ENCODE results near the gene MOGAT1.
"Not testable (repeated sequence)": the region's sequence is repeated elsewhere in the genome, so short reads cannot be mapped to it uniquely, and the experiment has no call there.

MOGAT1 gene

DNA sequence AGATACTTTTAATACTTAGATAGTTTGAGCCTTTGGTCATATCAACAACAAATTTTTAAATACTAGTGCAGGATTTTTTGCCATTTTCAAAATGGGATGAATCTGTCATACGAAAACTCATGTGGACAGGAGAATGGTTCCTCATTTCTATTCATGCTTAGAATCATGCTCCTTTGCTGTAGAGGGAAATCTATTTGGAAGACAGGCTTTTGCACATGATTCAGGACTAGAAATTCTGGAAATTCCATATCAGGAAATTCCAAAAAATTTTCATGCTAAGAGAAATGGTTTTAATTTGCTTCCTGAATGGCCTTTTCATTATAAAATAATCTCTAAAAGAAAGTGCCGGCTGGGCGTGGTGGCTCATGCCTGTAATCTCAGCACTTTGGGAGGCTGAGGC, 39.3 kb downstream of the MOGAT1 start:
- DNase-seq (ENCODE audit: low spot score): no peak

DNA sequence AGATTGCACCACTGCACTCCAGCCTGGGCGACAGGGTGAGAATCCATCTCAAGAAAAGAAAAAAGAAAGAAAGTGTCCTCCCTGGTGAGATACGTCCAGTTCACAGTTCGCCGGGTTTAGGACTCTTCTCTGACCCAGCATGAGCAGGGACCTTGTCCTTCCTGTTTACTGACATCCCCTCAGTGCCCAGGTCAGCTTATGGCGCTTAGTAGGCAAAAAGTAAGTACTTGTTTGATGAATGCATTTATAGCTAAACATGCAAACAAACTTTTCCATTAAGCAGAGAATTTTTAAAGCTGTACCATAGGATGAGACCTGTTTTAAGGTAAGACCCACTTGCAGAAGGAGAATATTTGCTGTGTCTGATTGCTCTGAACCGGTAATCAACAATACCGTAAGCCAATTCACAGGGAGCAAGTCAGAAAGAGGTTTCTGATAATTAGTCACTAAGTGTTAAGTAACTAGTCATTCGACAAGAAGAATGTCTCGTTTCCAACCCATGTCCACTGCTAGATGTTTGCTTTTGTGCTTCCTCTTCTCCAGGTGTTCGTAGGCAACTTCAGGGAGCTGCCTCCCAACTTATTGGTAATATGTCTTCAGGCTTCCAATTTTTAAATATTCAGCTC, 40.0 kb downstream of the MOGAT1 start:
- DNase-seq (ENCODE audit: low spot score): no peak

GRCh38 chr2:222713002-222713401, 41.5 kb downstream of the MOGAT1 start:
- no peak for DNase-seq (ENCODE audit: low spot score)

DNA sequence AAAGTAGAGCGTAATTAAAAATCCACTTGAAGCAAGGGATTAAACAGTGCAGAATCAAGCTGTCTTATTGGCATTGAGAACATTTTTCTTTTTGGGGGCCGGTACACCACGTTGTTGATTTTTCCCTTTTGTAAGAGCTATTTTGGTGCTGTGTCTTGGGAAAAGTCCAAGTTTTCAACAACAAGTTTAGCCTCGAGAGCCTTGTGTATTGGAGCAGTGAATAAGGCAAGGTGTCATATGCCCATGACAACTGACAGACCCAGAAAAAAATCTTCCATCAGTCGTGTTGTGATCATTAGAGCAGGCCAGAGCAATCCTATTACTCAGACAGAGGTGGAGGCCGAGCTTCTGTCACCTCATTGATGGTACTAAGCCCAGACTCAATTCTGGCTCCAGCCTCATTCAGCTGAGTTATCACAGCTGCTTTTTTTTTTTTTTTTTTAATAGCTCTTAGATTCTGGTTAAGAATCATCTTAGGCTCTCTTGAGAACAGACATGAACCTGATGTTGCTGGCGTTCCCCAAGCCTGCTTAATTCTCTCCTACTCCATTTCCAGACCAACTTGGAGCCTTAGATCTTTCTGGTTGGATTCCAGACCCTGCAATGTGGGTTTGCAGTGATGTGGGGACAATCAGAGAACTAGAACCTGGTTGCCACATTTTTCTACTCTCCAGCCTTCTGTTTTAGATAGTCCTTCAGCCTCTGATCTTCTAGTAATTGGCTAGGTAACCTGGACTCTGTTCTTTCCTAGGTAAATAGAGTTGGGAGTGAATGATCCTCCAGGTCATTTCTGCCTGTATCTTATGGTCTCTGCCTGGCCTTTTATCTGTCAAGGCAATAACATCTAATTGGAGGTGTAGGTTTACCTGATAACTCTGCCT, 43.1 kb downstream of the MOGAT1 start:
- DNase-seq (ENCODE audit: low spot score): no peak

- DNase-seq (ENCODE audit: low spot score): no peak
These were observed 44.3 kb downstream of the MOGAT1 start for GRCh38 chr2:222715742-222716141.

GRCh38 chr2:222719787-222720186, 48.3 kb downstream of the MOGAT1 start:
- not testable (repeated sequence) for DNase-seq (ENCODE audit: low spot score)

- not testable (repeated sequence) for DNase-seq (ENCODE audit: low spot score)
These were observed 50.1 kb downstream of the MOGAT1 start for GRCh38 chr2:222721597-222721996.

DNA sequence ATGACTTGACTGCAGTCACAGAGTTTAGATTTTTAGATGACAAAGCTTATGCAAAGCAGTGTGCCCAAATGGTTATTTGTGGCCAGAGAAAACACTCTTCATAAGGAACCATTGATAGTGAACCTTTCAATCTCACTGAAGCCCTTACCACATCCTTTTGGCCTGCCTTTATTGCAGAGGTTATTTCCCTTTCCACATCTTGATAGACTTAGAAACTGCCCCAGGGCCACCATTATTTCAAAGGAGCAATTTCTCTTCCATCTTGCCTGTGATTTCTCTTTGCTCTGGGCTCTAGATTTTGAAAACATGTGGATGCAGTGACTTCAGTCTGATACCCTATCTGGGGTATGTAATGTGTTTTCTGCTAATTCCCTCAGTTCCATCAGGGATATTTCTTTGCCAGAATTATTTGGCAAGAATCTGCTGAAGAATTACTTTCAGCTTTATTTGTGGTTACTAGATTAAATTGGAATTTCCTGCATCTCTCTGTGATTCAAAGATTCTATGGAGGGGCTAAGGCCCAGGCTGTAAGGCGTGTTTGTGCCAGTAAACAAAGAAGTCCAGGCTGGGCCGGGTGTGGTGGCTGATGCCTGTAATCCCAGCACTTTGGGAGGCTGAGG, 51.0 kb downstream of the MOGAT1 start:
- no peak for DNase-seq (ENCODE audit: low spot score)

GRCh38 chr2:222724208-222724607, 52.8 kb downstream of the MOGAT1 start:
- no peak for DNase-seq (ENCODE audit: low spot score)

DNA sequence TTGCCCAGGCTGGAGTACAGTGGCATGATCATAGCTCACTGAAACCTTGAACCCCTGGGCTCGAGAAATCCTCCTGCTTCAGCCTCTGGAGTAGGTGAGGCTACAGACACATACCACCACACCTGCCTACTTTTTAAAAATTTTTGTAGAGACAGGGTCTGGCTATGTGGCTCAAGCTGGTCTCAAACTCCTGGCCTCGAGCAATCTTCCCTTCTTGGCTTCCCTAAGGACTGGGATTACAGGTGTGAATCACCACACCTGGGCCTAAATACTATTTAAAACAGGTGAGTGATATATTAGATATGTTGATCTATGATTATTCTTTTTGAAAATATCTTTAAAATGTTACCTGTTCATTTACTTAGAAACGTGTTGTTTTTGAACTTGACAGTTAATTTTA, 57.2 kb downstream of the MOGAT1 start:
- DNase-seq (ENCODE audit: low spot score): no peak

GRCh38 chr2:222730366-222730999, 59.0 kb downstream of the MOGAT1 start:
- DNase-seq (ENCODE audit: low spot score): no peak

DNA sequence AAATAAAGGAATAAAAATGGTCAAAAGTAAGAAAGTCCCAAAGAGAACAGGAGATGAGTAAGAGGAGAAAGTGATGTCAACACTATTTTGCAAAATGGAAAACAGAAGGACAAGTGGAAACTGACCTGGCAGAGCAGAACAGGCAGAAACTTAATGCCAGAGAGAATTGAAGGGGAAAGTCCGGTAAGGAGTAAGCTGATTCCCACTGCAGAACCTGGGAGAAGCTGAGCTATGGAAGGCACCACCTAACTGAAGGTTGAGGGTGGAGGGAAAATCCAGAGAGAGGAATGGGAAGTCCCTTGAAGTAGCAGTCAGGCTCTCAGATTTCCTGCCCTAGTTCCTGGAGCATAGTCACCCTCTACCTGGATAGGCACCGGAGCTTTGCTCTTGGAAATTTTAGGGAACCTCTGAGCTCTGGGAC, 59.8 kb downstream of the MOGAT1 start:
- no peak for DNase-seq (ENCODE audit: low spot score)

- no peak for DNase-seq (ENCODE audit: low spot score)
These were observed 61.2 kb downstream of the MOGAT1 start for GRCh38 chr2:222732489-222733178.

DNA sequence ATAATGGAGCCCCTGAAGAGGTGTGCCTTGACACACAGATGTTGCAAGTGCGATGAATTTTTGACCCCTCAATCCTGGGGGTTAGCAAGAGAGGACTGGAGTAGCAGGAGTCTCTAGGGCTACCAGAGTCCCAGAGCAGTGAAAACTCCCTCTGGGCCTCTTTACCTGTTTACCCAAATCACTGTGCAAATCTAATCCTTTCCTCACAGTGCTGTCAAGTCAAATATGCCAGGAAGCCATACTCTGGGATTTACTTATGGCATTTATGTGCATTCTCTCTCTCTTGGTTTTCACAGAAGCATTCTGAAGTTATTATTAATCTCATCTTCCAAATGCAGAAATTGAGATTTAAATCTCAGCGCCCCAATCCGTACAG, 62.0 kb downstream of the MOGAT1 start:
- DNase-seq (ENCODE audit: low spot score): no peak

- no peak for DNase-seq (ENCODE audit: low spot score)
These were observed 62.6 kb downstream of the MOGAT1 start for GRCh38 chr2:222733846-222734702.

- no peak for DNase-seq (ENCODE audit: low spot score)
These were observed 63.2 kb downstream of the MOGAT1 start for GRCh38 chr2:222734703-222735014.

GRCh38 chr2:222736301-222736700, 64.8 kb downstream of the MOGAT1 start:
- no peak for DNase-seq (ENCODE audit: low spot score)

DNA sequence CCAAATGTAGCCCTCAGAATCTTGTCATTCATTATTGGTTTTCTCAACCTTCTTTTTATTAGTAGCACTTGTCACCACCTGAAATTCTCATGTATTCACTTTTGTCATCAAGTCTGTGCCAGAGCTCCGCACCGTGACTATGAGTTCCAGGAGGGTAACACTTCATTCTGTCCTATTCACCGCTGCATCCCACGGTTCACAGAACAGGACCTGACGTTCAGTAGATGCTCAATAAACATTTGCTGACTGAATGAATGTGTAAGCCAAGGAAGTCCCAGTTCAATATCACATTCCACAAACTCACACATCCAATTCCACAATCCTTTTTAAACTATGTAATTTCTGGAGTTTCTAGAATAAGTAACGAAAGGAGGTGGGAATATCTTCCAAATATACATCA, 65.5 kb downstream of the MOGAT1 start:
- DNase-seq (ENCODE audit: low spot score): no peak

DNA sequence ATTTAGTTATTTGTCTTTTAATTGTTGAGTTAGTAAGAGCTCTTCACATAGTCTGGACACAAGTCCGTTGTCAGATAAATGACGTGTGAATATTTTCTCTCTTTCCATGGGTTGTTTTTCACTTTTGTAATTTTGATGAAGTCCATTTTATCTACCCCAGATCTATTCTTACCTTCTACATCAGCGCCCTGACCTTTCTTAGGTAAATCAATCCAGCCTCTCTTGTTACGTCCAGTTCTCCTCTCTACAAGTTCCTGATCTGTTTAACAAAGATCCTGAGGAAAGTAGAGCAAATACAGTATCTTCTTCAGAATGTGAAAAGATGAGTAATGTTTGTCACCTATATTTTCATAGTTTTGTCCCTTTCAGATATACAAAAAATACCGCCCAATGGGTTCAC, 66.9 kb downstream of the MOGAT1 start:
- DNase-seq (ENCODE audit: low spot score): no peak

DNA sequence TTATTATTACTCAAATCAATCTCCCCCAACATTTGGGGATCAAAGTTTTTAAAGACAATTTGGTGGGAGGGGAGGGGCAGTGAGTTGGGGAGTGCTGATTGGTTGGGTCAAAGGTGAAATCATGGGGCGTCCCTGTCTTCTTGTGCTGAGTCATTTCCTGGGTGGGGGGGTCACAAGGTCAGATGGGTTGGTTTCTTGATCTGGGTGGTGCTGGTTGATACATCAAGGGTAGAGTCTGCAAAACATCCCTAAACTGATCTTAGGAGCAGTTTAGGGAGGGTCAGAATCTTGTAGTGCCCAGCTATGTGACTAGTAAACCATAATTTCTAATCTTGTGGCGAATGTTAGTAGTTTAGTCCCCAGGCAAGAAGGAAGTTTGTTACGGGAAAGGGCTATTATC, 67.4 kb downstream of the MOGAT1 start:
- no peak for DNase-seq (ENCODE audit: low spot score)

DNA sequence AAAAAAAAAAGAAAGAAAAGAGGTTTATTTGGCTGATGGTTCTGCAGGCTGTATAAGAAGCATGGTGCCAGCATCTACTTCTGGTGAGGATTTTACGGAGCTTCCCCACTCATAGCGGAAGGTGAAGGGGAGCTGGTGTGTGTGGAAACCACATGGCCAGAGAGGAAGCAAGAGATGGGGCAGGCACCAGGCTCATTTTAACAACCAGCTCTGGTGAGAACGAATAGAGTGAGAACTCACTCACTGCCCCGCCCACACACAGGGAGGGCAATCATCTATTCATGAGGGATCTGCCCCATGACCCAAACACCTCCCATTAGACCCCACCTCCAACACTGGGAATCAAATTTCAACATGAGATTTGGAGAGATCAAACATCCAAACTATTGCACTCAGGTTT, 68.5 kb downstream of the MOGAT1 start:
- DNase-seq (ENCODE audit: low spot score): no peak
